MG63 (cell line): ENCODE data around the gene TSEN54. TPM values are rescaled to one million over a fixed set of nuclear protein-coding genes. Genes with fewer than 3 reads are reported as not detected.

ENCODE experiments used
- DNase-seq: peaks from one replicate; pipeline ENCODE4 v3.0.0-alpha.2; 2020
- H3K27me3 ChIP-seq: fragments of 250-450 bp; sonication (Bioruptor Pico); 2 replicates; pipeline ENCODE4 v1.5.1; 2020; ENCODE audit warnings: mild to moderate bottlenecking, moderate library complexity
- H3K36me3 ChIP-seq: fragments of 250-450 bp; sonication (Bioruptor Pico); 2 replicates; pipeline ENCODE4 v1.5.1; 2020; ENCODE audit warnings: mild to moderate bottlenecking, moderate library complexity
- H3K4me3 ChIP-seq: fragments of 250-450 bp; sonication (Bioruptor Pico); 2 replicates; pipeline ENCODE4 v1.5.1; 2020; ENCODE audit warnings: mild to moderate bottlenecking, moderate library complexity
- H3K9me3 ChIP-seq: fragments of 250-450 bp; sonication (Bioruptor Pico); 2 replicates; pipeline ENCODE4 v1.5.1; 2020; ENCODE audit warnings: mild to moderate bottlenecking, moderate library complexity
- total RNA-seq: library from RNA; depleted of rRNA; stranded (reverse); fragments of >200 nt; shearing (Covaris generic); gene quantifications from 2 replicates; pipeline ENCODE4 v1.2.3, GENCODE V29; 2014; ENCODE audit warnings: low replicate concordance

Gene TSEN54
- total RNA-seq, 1 experiment from 2014 or later: 83.8 TPM

- Histone ChIP-seq H3K36me3 (peaks cover 17% of the 10 kb centered on the region), H3K4me3 (no peak overlapping the region), H3K9me3 (no peaks in the 10 kb centered on the region), H3K27me3 (no peaks in the 10 kb centered on the region)
- no peak for DNase-seq
Measured at GRCh38 chr17:75521951-75522727, 5.8 kb downstream of the TSEN54 start.

- H3K4me3 ChIP-seq: no peak overlapping the region
- DNase-seq: no peak
Measured at GRCh38 chr17:75523647-75524046, 7.3 kb downstream of the TSEN54 start.

GRCh38 chr17:75524269-75524969, 8.1 kb downstream of the TSEN54 start:
- H3K4me3 ChIP-seq: no peak overlapping the region
- peaks cover 6% of the 10 kb centered on the region for H3K36me3 ChIP-seq
- no peak for DNase-seq
- H3K9me3 ChIP-seq: no peaks in the 10 kb centered on the region
- H3K27me3 ChIP-seq: no peaks in the 10 kb centered on the region

More at GRCh38 chr17:75523647-75524046, 7.3 kb downstream of the TSEN54 start:
- Histone ChIP-seq H3K9me3 (no peaks in the 10 kb centered on the region), H3K36me3 (peaks cover 13% of the 10 kb centered on the region), H3K27me3 (no peaks in the 10 kb centered on the region)

- Histone ChIP-seq H3K4me3 (no peak within 1 kb of the TSS), H3K36me3 (no peaks in the 10 kb centered on the region; the same call in 1 of the 2 replicates), H3K27me3 (no peaks in the 10 kb centered on the region), H3K9me3 (no peaks in the 10 kb centered on the region)
- no peak for DNase-seq
Measured at GRCh38 chr17:75524970-75525805, 8.9 kb downstream of the TSEN54 start, which contains the start of gene LLGL2. LLGL2 (plus strand) TSS chr17:75525697; CDS start chr17:75543427, 17,730 bp downstream.

- Histone ChIP-seq H3K9me3 (no peaks in the 10 kb centered on the region), H3K36me3 (no peaks in the 10 kb centered on the region; the same call in 1 of the 2 replicates), H3K4me3 (no peak overlapping the region), H3K27me3 (no peaks in the 10 kb centered on the region)
- DNase-seq: no peak
Measured at GRCh38 chr17:75525806-75526554, 9.7 kb downstream of the TSEN54 start.

GRCh38 chr17:75526555-75527270, 10.4 kb downstream of the TSEN54 start:
- DNase-seq: no peak
- no peaks in the 10 kb centered on the region; the same call in 1 of the 2 replicates for H3K36me3 ChIP-seq
- H3K27me3 ChIP-seq: no peaks in the 10 kb centered on the region
- no peak overlapping the region for H3K4me3 ChIP-seq
- H3K9me3 ChIP-seq: no peaks in the 10 kb centered on the region

GRCh38 chr17:75530837-75531720, 14.8 kb downstream of the TSEN54 start:
- no peaks in the 10 kb centered on the region for H3K27me3 ChIP-seq
- H3K36me3 ChIP-seq: no peaks in the 10 kb centered on the region
- H3K9me3 ChIP-seq: no peaks in the 10 kb centered on the region
- DNase-seq: no peak
- no peak overlapping the region for H3K4me3 ChIP-seq

GRCh38 chr17:75531721-75532072, 15.4 kb downstream of the TSEN54 start:
- H3K36me3 ChIP-seq: no peaks in the 10 kb centered on the region
- no peaks in the 10 kb centered on the region for H3K27me3 ChIP-seq
- no peak overlapping the region for H3K4me3 ChIP-seq
- DNase-seq: no peak
- H3K9me3 ChIP-seq: no peaks in the 10 kb centered on the region

GRCh38 chr17:75535119-75535537, 18.8 kb downstream of the TSEN54 start:
- Histone ChIP-seq H3K9me3 (no peaks in the 10 kb centered on the region), H3K36me3 (no peaks in the 10 kb centered on the region), H3K27me3 (no peaks in the 10 kb centered on the region; the same call in 1 of the 2 replicates), H3K4me3 (no peak overlapping the region)
- no peak for DNase-seq

GRCh38 chr17:75535871-75536270, 19.5 kb downstream of the TSEN54 start:
- Histone ChIP-seq H3K27me3 (no peaks in the 10 kb centered on the region; the same call in 1 of the 2 replicates), H3K9me3 (no peaks in the 10 kb centered on the region)
- no peak for DNase-seq

GRCh38 chr17:75536366-75536765, 20.0 kb downstream of the TSEN54 start:
- Histone ChIP-seq H3K27me3 (no peaks in the 10 kb centered on the region; the same call in 1 of the 2 replicates), H3K36me3 (no peaks in the 10 kb centered on the region)

More at GRCh38 chr17:75535871-75536270, 19.5 kb downstream of the TSEN54 start:
- Histone ChIP-seq H3K4me3 (no peak overlapping the region), H3K36me3 (no peaks in the 10 kb centered on the region)

GRCh38 chr17:75539967-75540729, 23.8 kb downstream of the TSEN54 start:
- no peak overlapping the region for H3K4me3 ChIP-seq
- no peaks in the 10 kb centered on the region; the same call in 1 of the 2 replicates for H3K27me3 ChIP-seq
- no peaks in the 10 kb centered on the region for H3K9me3 ChIP-seq
- no peak for DNase-seq
- no peaks in the 10 kb centered on the region for H3K36me3 ChIP-seq

More at GRCh38 chr17:75536366-75536765, 20.0 kb downstream of the TSEN54 start:
- Histone ChIP-seq H3K4me3 (no peak overlapping the region), H3K9me3 (no peaks in the 10 kb centered on the region)
- DNase-seq: no peak

GRCh38 chr17:75540923-75541503, 24.7 kb downstream of the TSEN54 start:
- Histone ChIP-seq H3K27me3 (no peaks in the 10 kb centered on the region; the same call in 1 of the 2 replicates), H3K36me3 (no peaks in the 10 kb centered on the region), H3K9me3 (no peaks in the 10 kb centered on the region), H3K4me3 (no peak overlapping the region)
- no peak for DNase-seq

GRCh38 chr17:75542229-75542628, 25.9 kb downstream of the TSEN54 start:
- H3K27me3 ChIP-seq: no peaks in the 10 kb centered on the region; the same call in 1 of the 2 replicates
- H3K9me3 ChIP-seq: no peaks in the 10 kb centered on the region
- no peaks in the 10 kb centered on the region for H3K36me3 ChIP-seq
- no peak overlapping the region for H3K4me3 ChIP-seq
- DNase-seq: no peak
